Left ventricle myocardium superior (tissue), 1 donor: ENCODE results near the gene ZCCHC24. TPM values are rescaled to one million over a fixed set of nuclear protein-coding genes. Genes with fewer than 3 reads are reported as not detected.
A peak's percentile ranks its signal among the peaks of the same experiment; 100 is the strongest.
"Not testable (repeated sequence)": the region's sequence is repeated elsewhere in the genome, so short reads cannot be mapped to it uniquely, and the experiment has no call there.

Experiments
- ATAC-seq: fragments of 200-7000 bp; cut with Tn5 transposase; one replicate; pipeline ENCODE4 v1.9.1; 2020; ENCODE audit warnings: mild to moderate bottlenecking, moderate library complexity
- DNase-seq: peaks from one replicate; pipeline ENCODE4 v3.0.0-alpha.2; 2020
- intact Hi-C: fragments of 100-400 bp; cut with micrococcal nuclease; formaldehyde crosslinking; loops from one replicate; pipeline ENCODE4 v1.11.0; 2022
- total RNA-seq: library from RNA; stranded (reverse); fragmentation: NEBNext Ultra II Directional; extraction: Animal tissue kit (Norgen Biotek cat#: 25700); gene quantifications from one replicate; pipeline ENCODE4 v1.2.1, GENCODE V29; 2021
- donor health status: DM: no; HTN: yes; CAD: no; lungs with severe emphysema.

Gene ZCCHC24
- total RNA-seq, 1 donor from 2014 or later = 49.0 TPM

- intact Hi-C loops = no loop called here
Measured at GRCh38 chr10:79346388-79347225, 98.8 kb downstream of the ZCCHC24 start.

GRCh38 chr10:79346012-79346340 lies 99.4 kb downstream of the ZCCHC24 start:
- intact Hi-C loops = no loop called here
- DNase-seq = no peak
- ATAC-seq = no peak

More at GRCh38 chr10:79346388-79347225, 98.8 kb downstream of the ZCCHC24 start:
- ATAC-seq (no peak), DNase-seq (no peak)

DNA sequence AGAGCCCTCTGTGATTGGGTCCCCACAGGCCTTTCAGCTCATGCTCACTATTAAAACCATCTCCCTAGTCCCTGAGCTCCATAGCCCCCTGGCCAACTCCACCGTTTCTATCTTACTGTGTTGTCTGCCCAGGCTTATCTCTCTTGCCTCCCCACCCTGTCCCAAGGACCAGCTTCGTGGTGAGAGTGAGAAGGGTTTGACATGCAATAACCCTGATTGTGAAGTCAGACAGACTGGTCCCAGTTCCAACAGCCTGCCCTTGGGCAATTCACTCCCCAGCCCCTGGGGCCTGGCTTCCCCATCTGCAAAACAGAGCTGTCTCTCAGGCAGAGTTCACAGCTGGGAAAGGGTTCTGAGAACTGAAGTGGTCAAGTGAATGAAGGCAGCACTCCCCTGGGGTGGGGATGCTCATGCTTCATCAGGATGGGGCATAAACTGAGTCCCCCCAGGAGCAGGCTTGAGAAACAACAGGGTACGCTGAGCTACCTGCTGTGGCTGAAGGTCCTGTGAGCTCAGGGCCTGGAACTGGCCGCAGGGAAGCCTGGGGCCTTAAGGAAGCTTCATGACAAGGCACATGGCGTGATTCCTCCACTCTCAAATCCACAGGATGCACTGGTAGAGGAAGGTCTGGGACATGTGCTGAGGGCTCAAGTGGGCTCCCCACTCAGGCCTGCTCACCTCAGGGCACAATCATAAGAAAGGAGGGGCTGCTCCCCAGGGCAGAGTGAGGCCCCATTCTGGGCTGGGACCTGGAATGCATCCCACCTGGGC lies 100.0 kb downstream of the ZCCHC24 start:
- ATAC-seq (no peak), DNase-seq (no peak)
- intact Hi-C loops = no loop called here

DNA sequence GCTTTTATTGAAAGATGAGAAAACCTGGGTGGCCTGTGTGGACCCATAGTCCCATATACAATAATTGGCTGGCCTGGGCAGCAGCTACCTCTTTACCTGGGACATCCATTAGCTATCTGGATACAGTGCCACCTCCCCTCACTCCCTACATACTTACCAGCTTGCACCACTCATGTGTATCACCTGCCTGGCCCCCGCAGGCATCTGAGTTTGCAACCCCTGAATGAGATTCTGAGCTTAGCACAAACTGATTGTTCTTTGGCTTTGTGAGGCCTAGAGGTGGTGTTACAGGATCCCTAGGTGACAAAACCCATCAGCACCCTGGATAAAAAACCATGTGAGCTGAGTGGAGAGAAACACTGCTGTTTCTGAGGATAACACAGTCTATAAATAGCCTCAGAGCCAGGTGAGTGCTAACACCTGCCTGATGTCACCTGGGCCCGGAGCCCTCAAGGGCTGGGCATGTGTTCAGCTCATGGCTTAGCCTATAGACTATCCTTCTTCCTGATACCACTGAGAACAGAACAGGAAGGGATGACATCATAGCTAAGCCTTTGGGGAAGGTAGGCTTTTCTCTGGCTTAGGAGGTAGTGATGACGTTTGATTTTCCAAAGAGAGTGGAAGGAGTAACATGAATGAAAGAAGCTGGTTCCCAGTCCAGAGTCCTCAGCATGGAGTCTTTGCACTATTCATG lies 100.8 kb downstream of the ZCCHC24 start:
- ATAC-seq (no peak), DNase-seq (no peak)
- intact Hi-C loops = no loop called here

DNA sequence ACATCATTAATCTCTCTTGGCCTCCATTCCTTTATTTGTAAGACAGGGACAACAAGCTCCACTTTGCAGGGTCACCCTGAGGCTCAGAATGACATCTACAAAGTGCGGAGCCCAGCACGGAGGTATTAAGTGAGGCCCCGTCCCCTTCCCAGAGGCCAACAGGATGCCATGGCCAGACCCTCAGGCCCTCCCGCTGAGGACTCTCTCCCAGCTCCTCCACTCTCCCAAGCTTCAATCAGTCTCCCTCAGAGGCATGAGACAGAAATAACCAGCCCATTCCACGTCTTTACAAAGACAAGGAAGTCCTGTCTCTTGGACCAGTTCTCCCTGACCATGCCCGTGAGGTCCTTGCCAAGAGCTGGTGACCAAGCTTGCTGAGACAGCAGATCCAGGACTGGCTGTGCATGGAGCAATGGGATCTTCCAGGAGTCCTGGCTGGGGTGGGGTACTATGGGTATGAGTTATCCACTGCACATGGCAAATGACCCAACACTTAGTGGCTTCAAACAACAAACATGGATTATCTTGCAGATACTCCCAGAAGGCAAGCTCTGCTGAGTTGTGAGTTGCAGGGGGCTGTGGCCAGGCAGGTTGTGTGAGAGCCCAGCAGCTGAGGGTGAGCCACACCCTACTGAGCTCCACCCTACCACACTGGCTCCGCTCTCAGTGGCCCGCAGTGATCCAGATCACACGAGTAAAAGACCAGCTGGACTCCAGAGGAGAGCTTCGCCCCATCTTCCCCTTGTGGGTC lies 102.4 kb downstream of the ZCCHC24 start:
- ATAC-seq (no peak), DNase-seq (no peak)
- intact Hi-C loops = no loop called here

DNA sequence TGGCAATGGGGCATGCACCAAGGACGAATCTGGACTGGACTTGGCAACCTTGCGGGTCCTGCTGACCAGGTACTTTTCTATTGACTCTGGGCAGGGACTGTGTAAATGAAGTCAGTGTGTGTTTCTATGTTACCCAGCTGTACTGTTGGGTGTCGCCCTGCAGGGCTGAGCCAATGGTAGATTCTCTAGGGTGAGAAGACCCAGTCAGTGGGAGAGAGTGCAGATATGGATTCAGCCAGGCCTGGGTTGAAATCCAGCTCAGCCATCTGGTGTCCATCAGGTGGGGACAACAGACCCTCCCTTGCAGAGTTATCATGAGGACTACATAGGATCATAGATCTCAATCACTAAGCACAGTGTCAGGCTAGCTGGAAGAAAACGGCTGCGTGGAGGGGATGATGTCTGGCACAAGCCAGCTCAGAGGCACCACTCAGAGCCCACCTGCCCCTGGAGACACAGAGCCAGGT lies 103.1 kb downstream of the ZCCHC24 start:
- DNase-seq = no peak
- intact Hi-C loops = no loop called here
- ATAC-seq = no peak

- ATAC-seq (peak; percentile 53), DNase-seq (no peak)
- intact Hi-C loops = no loop called here
Measured at GRCh38 chr10:79340646-79341244, 104.7 kb downstream of the ZCCHC24 start.

DNA sequence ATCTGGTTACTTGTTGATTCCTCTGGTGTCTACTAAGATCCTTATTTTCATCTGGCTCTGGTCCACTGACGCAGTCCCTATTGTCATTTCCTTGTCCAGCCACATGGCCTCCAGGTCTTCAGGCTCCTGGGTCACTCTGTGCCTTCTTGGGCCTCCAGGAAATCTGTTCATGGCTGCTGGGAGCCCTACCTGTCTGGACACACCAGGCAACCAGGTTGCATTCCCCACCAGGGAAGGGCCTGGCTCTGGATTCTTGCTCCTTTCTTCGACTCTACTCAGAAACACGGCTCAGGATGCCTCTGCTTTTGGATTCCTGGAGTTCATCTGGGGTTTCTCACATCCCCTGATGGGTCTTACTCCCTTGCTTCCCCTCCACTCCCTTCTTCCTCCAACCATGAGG lies 106.2 kb downstream of the ZCCHC24 start:
- no peak for DNase-seq
- intact Hi-C loops = no loop called here
- ATAC-seq = no peak

DNA sequence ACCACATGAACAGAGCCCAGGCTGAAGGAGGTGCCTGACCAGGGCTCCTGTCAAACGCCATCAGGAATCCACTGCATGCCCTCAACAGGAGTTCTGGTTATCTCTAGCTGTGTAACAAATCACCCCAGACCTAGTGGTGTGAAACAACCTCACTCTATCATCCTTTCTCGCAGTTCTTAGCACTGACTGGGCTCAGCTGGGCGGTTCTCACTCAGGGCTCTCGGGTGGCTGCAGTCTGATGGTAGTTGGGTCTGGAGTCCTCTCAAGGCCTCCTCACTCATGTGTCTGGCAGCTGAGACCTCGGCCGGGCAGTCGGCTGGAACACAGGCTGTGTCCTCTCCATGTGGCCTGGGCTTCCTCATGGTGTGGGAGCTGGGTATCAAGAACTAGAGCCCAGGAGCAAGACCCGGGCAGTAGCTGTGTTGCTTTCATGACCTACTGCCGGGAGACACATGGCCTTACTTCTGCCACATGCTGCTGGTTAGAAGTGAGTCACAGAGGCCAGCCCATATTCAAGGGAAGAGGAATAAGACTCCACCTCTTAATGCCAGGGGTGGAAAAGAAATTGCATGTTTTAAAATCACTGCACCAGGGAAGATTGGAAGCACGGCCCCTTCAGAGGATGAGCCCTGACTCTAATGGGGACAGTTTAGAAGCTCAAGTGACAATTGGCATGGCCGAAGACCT lies 107.5 kb downstream of the ZCCHC24 start:
- DNase-seq = not testable (repeated sequence)

DNA sequence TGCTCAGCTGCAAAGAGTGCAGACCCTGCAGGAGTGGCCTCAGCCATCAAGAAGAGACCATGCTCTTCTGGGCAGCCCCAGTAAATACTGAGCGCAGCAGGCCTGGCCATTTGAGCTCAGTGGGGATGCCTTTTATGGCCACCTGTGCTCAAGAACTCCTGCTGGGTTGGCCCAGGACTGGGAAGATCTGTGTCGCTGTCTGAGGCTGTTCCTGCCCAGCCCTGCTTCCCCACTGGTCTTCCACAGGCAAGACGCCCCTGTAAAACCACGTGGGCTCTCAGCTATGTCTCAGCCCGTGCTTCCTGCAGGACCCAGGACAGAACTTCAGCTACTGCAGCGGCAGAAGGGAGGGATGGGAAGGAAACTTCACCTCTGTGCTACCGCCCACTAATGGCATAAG lies 108.7 kb downstream of the ZCCHC24 start:
- DNase-seq (no peak), ATAC-seq (no peak)
- intact Hi-C loops = no loop called here

More for the DNA sequence above, 107.5 kb downstream of the ZCCHC24 start:
- ATAC-seq, intact Hi-C loops: not testable (repeated sequence)

DNA sequence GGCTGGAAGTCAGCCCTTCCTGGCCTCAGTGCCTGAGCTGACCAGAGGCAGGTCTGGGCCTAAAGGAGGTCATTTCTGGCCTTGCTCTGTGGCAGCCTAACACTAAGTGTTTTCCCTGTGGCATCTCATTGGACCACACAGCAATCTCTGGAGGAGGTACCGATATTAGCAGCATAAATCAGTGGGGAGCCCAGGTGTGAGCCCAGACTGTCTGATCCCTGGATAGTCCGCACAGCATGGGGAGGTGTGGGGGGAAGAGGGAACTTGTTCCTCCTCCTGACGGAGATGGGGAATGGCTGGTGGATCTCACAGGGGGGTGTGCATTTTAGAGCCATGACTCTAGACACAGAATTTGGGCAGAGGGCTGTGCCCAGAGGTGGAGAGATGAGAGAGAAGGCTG lies 109.1 kb downstream of the ZCCHC24 start:
- intact Hi-C loops = no loop called here
- ATAC-seq (no peak), DNase-seq (no peak)

DNA sequence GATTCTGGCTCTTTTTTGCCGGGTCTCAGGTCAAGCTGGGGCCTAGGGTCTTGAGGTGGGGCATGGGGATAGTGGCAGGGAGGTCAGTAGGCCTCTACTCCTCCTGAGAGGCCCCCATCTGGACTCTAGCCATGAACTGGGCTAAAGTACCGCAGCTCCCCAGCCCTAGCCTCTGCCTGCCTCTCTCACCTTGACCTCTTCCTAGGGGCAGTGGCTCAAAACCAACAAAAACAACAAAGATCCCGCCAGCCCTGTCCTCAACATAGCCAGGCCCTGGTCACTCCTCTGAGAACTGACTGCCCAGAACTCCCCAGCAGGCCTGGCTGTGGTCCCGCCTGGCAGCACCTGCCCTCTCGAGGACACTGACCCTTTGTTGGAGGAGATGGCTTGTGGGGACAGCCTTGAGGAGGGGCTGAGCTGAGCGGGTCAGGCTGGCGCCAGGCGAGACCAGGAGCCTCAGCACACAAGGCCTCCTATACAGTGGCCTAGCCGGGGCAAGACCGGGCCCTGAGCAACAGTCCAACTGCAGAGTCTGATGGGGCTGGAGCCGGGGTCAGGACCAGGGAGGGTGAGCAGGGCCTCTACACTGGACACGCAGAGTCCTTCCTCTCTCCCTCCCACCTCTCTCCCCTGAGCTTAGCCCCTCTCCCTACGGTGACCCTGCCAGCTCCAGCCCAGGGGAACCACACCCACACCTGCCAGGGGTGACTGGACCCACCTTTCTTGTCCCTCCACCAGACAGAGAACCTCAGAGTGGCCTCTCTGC lies 109.8 kb downstream of the ZCCHC24 start:
- intact Hi-C loops = no loop called here
- ATAC-seq = peak; percentile 13
- no peak for DNase-seq

- intact Hi-C loops = no loop called here
- DNase-seq (no peak), ATAC-seq (no peak)
Measured at GRCh38 chr10:79335094-79335469, 110.3 kb downstream of the ZCCHC24 start.

GRCh38 chr10:79334573-79334972 lies 110.9 kb downstream of the ZCCHC24 start:
- ATAC-seq (no peak), DNase-seq (no peak)
- intact Hi-C loops = no loop called here

DNA sequence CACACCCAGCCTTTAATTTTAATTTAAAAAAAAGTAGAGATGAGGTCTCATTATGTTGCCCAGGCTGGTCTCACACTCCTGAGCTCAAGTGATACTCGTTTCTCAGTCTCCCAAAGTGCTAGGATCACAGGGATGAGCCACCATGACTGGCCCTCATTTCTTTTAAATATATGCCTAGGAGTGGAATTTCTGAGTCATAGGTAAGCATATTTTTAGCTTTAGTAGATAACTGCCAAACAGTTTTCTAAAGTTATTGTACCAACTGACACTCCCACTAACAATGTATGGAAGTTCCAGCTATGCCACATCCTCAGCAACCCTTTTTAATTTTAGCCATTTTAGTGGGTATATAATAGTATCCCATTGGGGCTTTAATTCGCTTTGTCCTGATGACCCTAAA lies 111.9 kb downstream of the ZCCHC24 start:
- no peak for DNase-seq
- intact Hi-C loops = no loop called here
- ATAC-seq = no peak

- ATAC-seq, intact Hi-C loops, DNase-seq: not testable (repeated sequence)
Measured at GRCh38 chr10:79332610-79333315, 112.7 kb downstream of the ZCCHC24 start.
